H9 (cell line): ENCODE data around the gene C16orf90. TPM values are rescaled to one million over a fixed set of nuclear protein-coding genes. Genes with fewer than 3 reads are reported as not detected.
"Not testable (repeated sequence)": the region's sequence is repeated elsewhere in the genome, so short reads cannot be mapped to it uniquely, and the experiment has no call there.

Source experiments
- DNase-seq: peaks from one replicate; pipeline ENCODE4 v3.0.0-alpha.2; 2017
- H2AFZ ChIP-seq: one replicate; pipeline ENCODE4 v1.6.1; 2013; ENCODE audit warnings: mild to moderate bottlenecking, low read length, control low read depth, moderate library complexity
- H2AK5ac ChIP-seq: 2 replicates; pipeline ENCODE4 v1.6.1; 2013; ENCODE audit warnings: low read length, control low read depth, mixed read lengths; ENCODE audit not compliant: insufficient read length
- H2BK120ac ChIP-seq: one replicate; pipeline ENCODE4 v1.6.1; 2013; ENCODE audit warnings: low read depth, mild to moderate bottlenecking, low read length, control low read depth, inconsistent platforms; ENCODE audit not compliant: poor library complexity, severe bottlenecking
- H2BK12ac ChIP-seq: 2 replicates; pipeline ENCODE4 v1.6.1; 2013; ENCODE audit warnings: low read length, control low read depth, mixed read lengths, low read depth; ENCODE audit not compliant: insufficient read length
- H2BK15ac ChIP-seq: 2 replicates; pipeline ENCODE4 v1.6.1; 2013; ENCODE audit warnings: low read depth, low read length, control low read depth
- H2BK20ac ChIP-seq: one replicate; pipeline ENCODE4 v1.6.1; 2013; ENCODE audit warnings: low read depth, mild to moderate bottlenecking, low read length, control low read depth, inconsistent platforms; ENCODE audit not compliant: poor library complexity, severe bottlenecking
- H2BK5ac ChIP-seq: 2 replicates; pipeline ENCODE4 v1.6.1; 2013; ENCODE audit warnings: low read length, control low read depth, mixed read lengths; ENCODE audit not compliant: insufficient read length
- H3K14ac ChIP-seq: 2 replicates; pipeline ENCODE4 v1.6.1; 2013; ENCODE audit warnings: low read length, control low read depth; ENCODE audit not compliant: insufficient read depth
- H3K18ac ChIP-seq: 2 replicates; pipeline ENCODE4 v1.6.1; 2013; ENCODE audit warnings: low read depth, mild to moderate bottlenecking, mixed read lengths, low read length, control low read depth; ENCODE audit not compliant: insufficient read length
- H3K23ac ChIP-seq: 2 replicates; pipeline ENCODE4 v1.6.1; 2013; ENCODE audit warnings: low read length, control low read depth, mixed read lengths, low read depth; ENCODE audit not compliant: insufficient read length
- H3K23me2 ChIP-seq: 2 replicates; pipeline ENCODE4 v1.6.1; 2013; ENCODE audit warnings: low read depth, mild to moderate bottlenecking, mixed read lengths, low read length, control low read depth; ENCODE audit not compliant: insufficient read length, poor library complexity, severe bottlenecking
- H3K27ac ChIP-seq: 2 replicates; pipeline ENCODE4 v1.5.1; 2013; ENCODE audit warnings: low read length, control low read depth, mixed read lengths, low read depth; ENCODE audit not compliant: insufficient read length
- H3K27me3 ChIP-seq: 2 replicates; pipeline ENCODE4 v1.6.1; 2013; ENCODE audit warnings: low read length, control low read depth, inconsistent platforms; ENCODE audit not compliant: insufficient read depth
- H3K4ac ChIP-seq: 2 replicates; pipeline ENCODE4 v1.6.1; 2013; ENCODE audit warnings: low read depth, mild to moderate bottlenecking, control low read depth, inconsistent platforms, low read length, moderate library complexity
- H3K4me1 ChIP-seq: 2 replicates; pipeline ENCODE4 v1.6.1; 2013; ENCODE audit warnings: low read length, control low read depth, inconsistent platforms; ENCODE audit not compliant: insufficient read depth
- H3K4me2 ChIP-seq: 2 replicates; pipeline ENCODE4 v1.6.1; 2013; ENCODE audit warnings: low read length, control low read depth, mixed read lengths; ENCODE audit not compliant: insufficient read length, insufficient read depth
- H3K56ac ChIP-seq: 2 replicates; pipeline ENCODE4 v1.6.1; 2013; ENCODE audit warnings: low read depth, mild to moderate bottlenecking, mixed read lengths, low read length, control low read depth; ENCODE audit not compliant: insufficient read length
- H3K79me1 ChIP-seq: 2 replicates; pipeline ENCODE4 v1.6.1; 2013; ENCODE audit warnings: low read depth, mild to moderate bottlenecking, moderate library complexity, low read length, control low read depth, inconsistent platforms; ENCODE audit not compliant: insufficient read depth, poor library complexity, severe bottlenecking
- H3K79me2 ChIP-seq: 2 replicates; pipeline ENCODE4 v1.6.1; 2013; ENCODE audit warnings: low read length, control low read depth, inconsistent platforms; ENCODE audit not compliant: insufficient read depth
- H3K9ac ChIP-seq: 2 replicates; pipeline ENCODE4 v1.6.1; 2013; ENCODE audit warnings: low read length, control low read depth, mixed read lengths; ENCODE audit not compliant: insufficient read length; ENCODE audit errors: extremely low read depth
- H3K9me3 ChIP-seq: one replicate; pipeline ENCODE4 v1.6.1; 2013; ENCODE audit warnings: low read depth, low read length, inconsistent platforms; ENCODE audit not compliant: control insufficient read depth
- H3T11ph ChIP-seq: one replicate; pipeline ENCODE4 v1.6.1; 2013; ENCODE audit warnings: mild to moderate bottlenecking, low read length, control low read depth, inconsistent platforms
- H4K20me1 ChIP-seq: one replicate; pipeline ENCODE4 v1.6.1; 2013; ENCODE audit not compliant: control insufficient read depth, insufficient read length, insufficient read depth
- H4K5ac ChIP-seq: 2 replicates; pipeline ENCODE4 v1.6.1; 2013; ENCODE audit warnings: low read depth, mild to moderate bottlenecking, mixed read lengths, low read length, control low read depth; ENCODE audit not compliant: insufficient read length
- H4K8ac ChIP-seq: replicated peaks from 2 replicates; pipeline ENCODE4 v1.6.1; 2013; ENCODE audit warnings: low read length, control low read depth, mixed read lengths, low read depth; ENCODE audit not compliant: insufficient read length
- H4K91ac ChIP-seq: 2 replicates; pipeline ENCODE4 v1.6.1; 2013; ENCODE audit warnings: low read depth, mild to moderate bottlenecking, moderate library complexity, mixed read lengths, low read length, control low read depth; ENCODE audit not compliant: insufficient read length
- H3K27ac Mint-ChIP-seq, 3 experiments: 2 replicates in 2 of 3; 3 replicates in 1 of 3; pipeline ENCODE4 v1.8.0; 2020 to 2021; ENCODE audit warnings: mixed read lengths in 3 of 3, mild to moderate bottlenecking in 1 of 3, moderate library complexity in 1 of 3
- H3K27me3 Mint-ChIP-seq: 2 replicates; pipeline ENCODE4 v1.8.0; 2021; ENCODE audit warnings: low read depth, mild to moderate bottlenecking, moderate library complexity, mixed read lengths
- H3K36me3 Mint-ChIP-seq, 3 experiments: 2 replicates in 2 of 3; 3 replicates in 1 of 3; pipeline ENCODE4 v1.8.0; 2020 to 2021; ENCODE audit warnings: low read depth in 3 of 3, mixed read lengths in 3 of 3; ENCODE audit not compliant: insufficient read depth in 1 of 3
- H3K4me1 Mint-ChIP-seq, 2 experiments: 2 replicates each; pipeline ENCODE4 v1.8.0; 2020; ENCODE audit warnings: mixed read lengths in 2 of 2
- H3K4me3 Mint-ChIP-seq, 2 experiments: 2 replicates in 1 of 2; 3 replicates in 1 of 2; pipeline ENCODE4 v1.8.0; 2020 to 2021; ENCODE audit warnings: mild to moderate bottlenecking in 2 of 2, mixed read lengths in 2 of 2, moderate library complexity in 1 of 2
- H3K9me3 Mint-ChIP-seq, 2 experiments: 2 replicates in 1 of 2; 3 replicates in 1 of 2; pipeline ENCODE4 v1.8.0; 2020; ENCODE audit warnings: mild to moderate bottlenecking in 2 of 2, mixed read lengths in 2 of 2, moderate library complexity in 1 of 2
- WGBS: extraction: QIAGEN DNeasy Blood & Tissue Kit; methylation state at CpG from one replicate; pipeline ENCODE4 v1.1.7; 2013; ENCODE audit warnings: missing lambda C conversion rate, low lambda C conversion rate, mixed read lengths; ENCODE audit not compliant: insufficient read length; ENCODE audit errors: extremely low coverage; 5-methylcytosine and 5-hydroxymethylcytosine counted together
- total RNA-seq: library from RNA; stranded (reverse); gene quantifications from 2 replicates; pipeline ENCODE4 v1.2.1, GENCODE V29; 2021
- TF ChIP-seq, protein P1 (sequence below): fragments of 200-600 bp; sonication (generic); conservative IDR thresholded peaks from 3 replicates; pipeline ENCODE4 v1.8.0; 2021; ENCODE audit warnings: antibody characterized with exemption, mild to moderate bottlenecking

The C16orf90 gene
- total RNA-seq, 1 experiment from 2014 or later = not detected

DNA sequence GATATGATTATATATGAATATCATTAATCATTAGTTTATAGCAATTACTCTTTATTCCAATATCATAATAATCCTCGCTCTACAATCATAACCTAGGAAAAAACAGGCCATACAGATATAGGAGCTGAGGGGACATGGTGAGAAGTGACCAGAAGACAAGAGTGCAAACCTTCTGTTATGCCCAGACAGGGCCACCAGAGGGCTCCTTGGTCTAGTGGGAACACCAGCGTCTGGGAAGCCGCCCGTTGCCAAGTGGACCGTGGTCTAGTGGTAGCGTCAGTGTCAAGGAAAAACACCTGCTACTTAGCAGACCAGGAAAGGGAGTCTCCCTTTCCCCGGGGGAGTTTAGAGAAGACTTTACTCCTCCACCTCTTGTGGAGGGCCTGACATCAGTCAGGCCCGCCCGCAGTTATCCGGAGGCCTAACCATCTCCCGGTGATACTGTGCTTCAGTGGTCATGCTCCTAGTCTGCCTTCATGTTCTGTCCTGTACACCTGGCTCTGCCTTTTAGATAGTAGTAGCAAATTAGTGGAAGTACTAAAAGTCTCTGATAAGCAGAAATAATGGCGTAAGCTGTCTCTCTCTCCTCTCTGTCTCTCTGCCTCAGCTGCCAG lies 32.0 kb upstream of the C16orf90 start:
- not testable (repeated sequence) for H2AFZ ChIP-seq, H3K4me1 ChIP-seq, H3K14ac ChIP-seq, H3K4me3 Mint-ChIP-seq, H3K4ac ChIP-seq, H2BK120ac ChIP-seq, H3K27ac ChIP-seq, H4K20me1 ChIP-seq, H2BK12ac ChIP-seq, H3K23ac ChIP-seq, H3T11ph ChIP-seq, H3K4me2 ChIP-seq, H3K27me3 Mint-ChIP-seq, H4K91ac ChIP-seq, H3K79me1 ChIP-seq, H3K27me3 ChIP-seq, H4K8ac ChIP-seq, H3K79me2 ChIP-seq, H2AK5ac ChIP-seq, H2BK20ac ChIP-seq, H3K18ac ChIP-seq, H3K23me2 ChIP-seq, H3K9ac ChIP-seq, H4K5ac ChIP-seq, H3K9me3 ChIP-seq, H3K27ac Mint-ChIP-seq, H2BK15ac ChIP-seq, H3K4me1 Mint-ChIP-seq, H2BK5ac ChIP-seq, H3K56ac ChIP-seq
- TF ChIP-seq, protein P1, sequence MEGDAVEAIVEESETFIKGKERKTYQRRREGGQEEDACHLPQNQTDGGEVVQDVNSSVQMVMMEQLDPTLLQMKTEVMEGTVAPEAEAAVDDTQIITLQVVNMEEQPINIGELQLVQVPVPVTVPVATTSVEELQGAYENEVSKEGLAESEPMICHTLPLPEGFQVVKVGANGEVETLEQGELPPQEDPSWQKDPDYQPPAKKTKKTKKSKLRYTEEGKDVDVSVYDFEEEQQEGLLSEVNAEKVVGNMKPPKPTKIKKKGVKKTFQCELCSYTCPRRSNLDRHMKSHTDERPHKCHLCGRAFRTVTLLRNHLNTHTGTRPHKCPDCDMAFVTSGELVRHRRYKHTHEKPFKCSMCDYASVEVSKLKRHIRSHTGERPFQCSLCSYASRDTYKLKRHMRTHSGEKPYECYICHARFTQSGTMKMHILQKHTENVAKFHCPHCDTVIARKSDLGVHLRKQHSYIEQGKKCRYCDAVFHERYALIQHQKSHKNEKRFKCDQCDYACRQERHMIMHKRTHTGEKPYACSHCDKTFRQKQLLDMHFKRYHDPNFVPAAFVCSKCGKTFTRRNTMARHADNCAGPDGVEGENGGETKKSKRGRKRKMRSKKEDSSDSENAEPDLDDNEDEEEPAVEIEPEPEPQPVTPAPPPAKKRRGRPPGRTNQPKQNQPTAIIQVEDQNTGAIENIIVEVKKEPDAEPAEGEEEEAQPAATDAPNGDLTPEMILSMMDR = peak; percentile 74
- DNase-seq = peak; percentile 69
- no CpG with 5 or more reads among the region's 12 CpGs for WGBS
- peaks cover 16 to 17% of the 10 kb centered on the region in 2 experiments; a peak in 4 of 5 replicates for H3K9me3 Mint-ChIP-seq
- H3K36me3 Mint-ChIP-seq = peaks cover 39 to 57% (median 54%) of the 10 kb centered on the region in 3 experiments
